Left lung (tissue), 10 donors: ENCODE results near the gene DGKD. TPM values are rescaled to one million over a fixed set of nuclear protein-coding genes. Genes with fewer than 3 reads are reported as not detected.

Source experiments
- ATAC-seq: fragments of 200-7000 bp; cut with Tn5 transposase; one replicate; pipeline ENCODE4 v1.9.1; 2020; ENCODE audit warnings: moderate library complexity
- DNase-seq, 4 donors: peaks; one replicate each; pipeline ENCODE4 v3.0.0-alpha.2; 2013 to 2020
- H3K27ac ChIP-seq, 2 donors: fragments of 200-600 bp; sonication (generic) in 1 of 2; one replicate each; pipeline versions ENCODE4 v1.5.0 to v1.8.0; 2020 to 2021
- H3K27me3 ChIP-seq, 2 donors: fragments of 200-600 bp; sonication (generic) in 1 of 2; one replicate each; pipeline versions ENCODE4 v1.5.0 to v1.8.0; 2020 to 2021
- H3K36me3 ChIP-seq, 2 donors: fragments of 200-600 bp; sonication (generic) in 1 of 2; one replicate each; pipeline versions ENCODE4 v1.5.0 to v1.8.0; 2020 to 2021
- H3K4me1 ChIP-seq, 2 donors: fragments of 200-600 bp; one replicate each; pipeline ENCODE4 v1.8.0; 2021
- H3K4me3 ChIP-seq, 2 donors: fragments of 200-600 bp; sonication (generic) in 1 of 2; one replicate each; pipeline versions ENCODE4 v1.5.0 to v1.8.0; 2020 to 2021; ENCODE audit warnings: mild to moderate bottlenecking in 1 of 2
- H3K9me3 ChIP-seq, 2 donors: fragments of 200-600 bp; sonication (generic) in 1 of 2; one replicate each; pipeline versions ENCODE4 v1.5.0 to v1.8.0; 2020 to 2021
- CTCF ChIP-seq, 2 donors: fragments of 200-600 bp; sonication (generic) in 1 of 2; IDR thresholded peaks; one replicate each; pipeline versions ENCODE4 v1.5.0 to v1.8.0; 2021; ENCODE audit warnings: antibody characterized with exemption in 2 of 2
- intact Hi-C, 2 donors: fragments of 100-400 bp; cut with DNase I; formaldehyde crosslinking; loops; one replicate each; pipeline versions ENCODE4 v1.11.2 to v1.14.2; 2022
- polyA plus RNA-seq, 6 donors: library from polyadenylated mRNA; unstranded; fragments of 120-200 nt; gene quantifications; one replicate each; pipeline ENCODE4 v1.2.1, GENCODE V29; 2013; ENCODE audit not compliant: insufficient read length in 6 of 6
- total RNA-seq, 2 donors: library from RNA; stranded (reverse); fragmentation: NEBNext Ultra II Directional; extraction: Animal tissue kit (Norgen Biotek cat#: 25700); gene quantifications; one replicate each; pipeline ENCODE4 v1.2.1, GENCODE V29; 2021
- donor health status: DM: no; HTN: yes; CAD: no.
- donor health status: DM: no; HTN: no; CAD: no.

The DGKD gene
- total and polyA plus RNA-seq, 8 donors = 22.9 to 98.0 (median 32.6) TPM

- peak; percentile 77 for ATAC-seq
- no peak for TF ChIP-seq CTCF (IDR thresholded peaks at IDR 0.05)
- peaks cover 6% of the 10 kb centered on the region in 2 donors for H3K4me1 ChIP-seq
- peak in 2 of 4 donors; percentile 85 to 93 for DNase-seq
- no peak overlapping the region for H3K4me3 ChIP-seq
- H3K27me3 ChIP-seq = no peaks in the 10 kb centered on the region
- peaks cover 0 to 70% of the 10 kb centered on the region in 2 donors for H3K36me3 ChIP-seq
- intact Hi-C loops = no loop called here
- H3K9me3 ChIP-seq = no peaks in the 10 kb centered on the region
- peak overlapping the region; percentile 64 to 85 for H3K27ac ChIP-seq
These were observed 126.4 kb downstream of the DGKD start for GRCh38 chr2:233480490-233481202.

- Histone ChIP-seq H3K4me3 (no peak overlapping the region), H3K36me3 (peaks cover 0 to 65% of the 10 kb centered on the region in 2 donors), H3K27ac (peak overlapping the region; percentile 64 to 85), H3K4me1 (peaks cover 12 to 14% of the 10 kb centered on the region in 2 donors), H3K9me3 (no peaks in the 10 kb centered on the region), H3K27me3 (no peaks in the 10 kb centered on the region)
- DNase-seq = peak in 2 of 4 donors; percentile 64 to 71
- ATAC-seq = peak; percentile 61
- TF ChIP-seq CTCF (IDR thresholded peaks at IDR 0.05) = no peak
- intact Hi-C loops = no loop called here
These were observed 127.3 kb downstream of the DGKD start for GRCh38 chr2:233481368-233482142.

- Histone ChIP-seq H3K9me3 (no peaks in the 10 kb centered on the region), H3K27me3 (no peaks in the 10 kb centered on the region), H3K27ac (peak overlapping the region; percentile 53 to 85), H3K36me3 (peaks cover 0 to 54% of the 10 kb centered on the region in 2 donors), H3K4me3 (no peak overlapping the region), H3K4me1 (peaks cover 17 to 18% of the 10 kb centered on the region in 2 donors)
- no peak for ATAC-seq
- TF ChIP-seq CTCF (IDR thresholded peaks at IDR 0.05) = no peak
- DNase-seq = no peak
- intact Hi-C loops = no loop called here
These were observed 128.3 kb downstream of the DGKD start for GRCh38 chr2:233482616-233483015.

GRCh38 chr2:233485726-233486125, 131.4 kb downstream of the DGKD start:
- Histone ChIP-seq H3K27ac (peak overlapping the region; percentile 64 to 83), H3K4me1 (peaks cover 23 to 24% of the 10 kb centered on the region in 2 donors), H3K36me3 (peaks cover 0 to 45% of the 10 kb centered on the region in 2 donors), H3K4me3 (no peak overlapping the region), H3K27me3 (no peaks in the 10 kb centered on the region), H3K9me3 (no peaks in the 10 kb centered on the region)
- intact Hi-C loops = no loop called here
- no peak for TF ChIP-seq CTCF (IDR thresholded peaks at IDR 0.05)
- DNase-seq (no peak), ATAC-seq (no peak)

GRCh38 chr2:233486357-233486756, 132.1 kb downstream of the DGKD start:
- H3K4me3 ChIP-seq = no peak overlapping the region
- no peaks in the 10 kb centered on the region for H3K27me3 ChIP-seq
- DNase-seq (no peak), ATAC-seq (no peak)
- no peak for TF ChIP-seq CTCF (IDR thresholded peaks at IDR 0.05)
- no peaks in the 10 kb centered on the region for H3K9me3 ChIP-seq
- H3K27ac ChIP-seq = peak overlapping the region; percentile 64 to 83
- intact Hi-C loops = no loop called here
- peaks cover 22 to 23% of the 10 kb centered on the region in 2 donors for H3K4me1 ChIP-seq
- peaks cover 0 to 51% of the 10 kb centered on the region in 2 donors for H3K36me3 ChIP-seq
